ENCODE data around the gene ZBED1.
A peak's percentile ranks its signal among the peaks of the same experiment; 100 is the strongest.
"Not testable (repeated sequence)": the region's sequence is repeated elsewhere in the genome, so short reads cannot be mapped to it uniquely, and the experiment has no call there.

ZBED1 gene

GRCh38 chrX:2463973-2464676 lies 36.7 kb downstream of the ZBED1 start:
- TF ChIP-seq EZH2 (IDR thresholded peaks at IDR 0.05; ENCODE audit: borderline replicate concordance, low read length) (no peak), CTCF (IDR thresholded peaks at IDR 0.05; ENCODE audit: low read length) (no peak)
- Histone ChIP-seq H3K4me3 (ENCODE audit: low read depth, low read length, poor library complexity, severe bottlenecking) (peak overlapping the region; percentile 32), H3K4me1 (ENCODE audit: insufficient read depth, low read length, severe bottlenecking) (peaks cover 19% of the 10 kb centered on the region), H3K9me3 (ENCODE audit: low read length) (no peaks in the 10 kb centered on the region), H3K79me2 (ENCODE audit: insufficient read depth, low read length) (peaks cover 19% of the 10 kb centered on the region; the same call in 1 of the 2 replicates), H3K9me2 (ENCODE audit: low read depth, low read length) (no peaks in the 10 kb centered on the region), H3K4me2 (ENCODE audit: low read length) (no peak overlapping the region), H3F3A (ENCODE audit: insufficient read depth, low read length) (no peaks in the 10 kb centered on the region), H3K36me3 (ENCODE audit: insufficient read depth, low read length) (no peaks in the 10 kb centered on the region), H3K27ac (ENCODE audit: low read depth, low read length, poor library complexity, severe bottlenecking) (peak overlapping the region; percentile 3), H3K27me3 (ENCODE audit: insufficient read depth, low read length) (no peaks in the 10 kb centered on the region), H4K20me1 (ENCODE audit: insufficient read depth, low read length) (no peaks in the 10 kb centered on the region), H3K9ac (ENCODE audit: low read length) (no peak overlapping the region), H2AFZ (ENCODE audit: low read length) (no peak overlapping the region)

GRCh38 chrX:2463481-2463880 lies 37.3 kb downstream of the ZBED1 start:
- H3K9ac ChIP-seq (ENCODE audit: low read length); H3K9me3 ChIP-seq (ENCODE audit: low read length); H3K27ac ChIP-seq (ENCODE audit: low read depth, low read length, poor library complexity, severe bottlenecking); H3K4me2 ChIP-seq (ENCODE audit: low read length); H3K27me3 ChIP-seq (ENCODE audit: insufficient read depth, low read length); H2AFZ ChIP-seq (ENCODE audit: low read length); H3K9me2 ChIP-seq (ENCODE audit: low read depth, low read length); H4K20me1 ChIP-seq (ENCODE audit: insufficient read depth, low read length); H3K36me3 ChIP-seq (ENCODE audit: insufficient read depth, low read length); H3F3A ChIP-seq (ENCODE audit: insufficient read depth, low read length); H3K4me3 ChIP-seq (ENCODE audit: low read depth, low read length, poor library complexity, severe bottlenecking): not testable (repeated sequence)
- H3K4me1 ChIP-seq (ENCODE audit: insufficient read depth, low read length, severe bottlenecking), result peaks cover 19% of the 10 kb centered on the region
- H3K79me2 ChIP-seq (ENCODE audit: insufficient read depth, low read length), result peaks cover 24% of the 10 kb centered on the region; the same call in 1 of the 2 replicates

GRCh38 chrX:2462780-2463179 lies 38.0 kb downstream of the ZBED1 start:
- Histone ChIP-seq H3K36me3 (ENCODE audit: insufficient read depth, low read length) (peaks cover 6% of the 10 kb centered on the region), H3K9ac (ENCODE audit: low read length) (no peak overlapping the region), H3K27ac (ENCODE audit: low read depth, low read length, poor library complexity, severe bottlenecking) (no peak overlapping the region), H3K9me3 (ENCODE audit: low read length) (no peaks in the 10 kb centered on the region), H3K4me2 (ENCODE audit: low read length) (no peak overlapping the region), H3K9me2 (ENCODE audit: low read depth, low read length) (no peaks in the 10 kb centered on the region), H3K4me3 (ENCODE audit: low read depth, low read length, poor library complexity, severe bottlenecking) (no peak overlapping the region), H3F3A (ENCODE audit: insufficient read depth, low read length) (no peaks in the 10 kb centered on the region), H3K4me1 (ENCODE audit: insufficient read depth, low read length, severe bottlenecking) (peaks cover 19% of the 10 kb centered on the region), H3K27me3 (ENCODE audit: insufficient read depth, low read length) (no peaks in the 10 kb centered on the region), H3K79me2 (ENCODE audit: insufficient read depth, low read length) (peaks cover 29% of the 10 kb centered on the region; the same call in 1 of the 2 replicates), H2AFZ (ENCODE audit: low read length) (no peak overlapping the region), H4K20me1 (ENCODE audit: insufficient read depth, low read length) (no peaks in the 10 kb centered on the region)
- TF ChIP-seq EZH2 (IDR thresholded peaks at IDR 0.05; ENCODE audit: borderline replicate concordance, low read length) (no peak), CTCF (IDR thresholded peaks at IDR 0.05; ENCODE audit: low read length) (no peak)

GRCh38 chrX:2462074-2462473 lies 38.7 kb downstream of the ZBED1 start:
- no peak overlapping the region for H3K4me2 ChIP-seq (ENCODE audit: low read length)
- H3F3A ChIP-seq (ENCODE audit: insufficient read depth, low read length), result no peaks in the 10 kb centered on the region
- peaks cover 29% of the 10 kb centered on the region; the same call in 1 of the 2 replicates for H3K79me2 ChIP-seq (ENCODE audit: insufficient read depth, low read length)
- H3K9me3 ChIP-seq (ENCODE audit: low read length), result no peaks in the 10 kb centered on the region
- H3K27ac ChIP-seq (ENCODE audit: low read depth, low read length, poor library complexity, severe bottlenecking), result peak overlapping the region; percentile 50
- TF ChIP-seq EZH2 (IDR thresholded peaks at IDR 0.05; ENCODE audit: borderline replicate concordance, low read length), result no peak
- TF ChIP-seq CTCF (IDR thresholded peaks at IDR 0.05; ENCODE audit: low read length), result no peak
- no peaks in the 10 kb centered on the region for H4K20me1 ChIP-seq (ENCODE audit: insufficient read depth, low read length)
- no peaks in the 10 kb centered on the region for H3K27me3 ChIP-seq (ENCODE audit: insufficient read depth, low read length)
- peaks cover 6% of the 10 kb centered on the region for H3K36me3 ChIP-seq (ENCODE audit: insufficient read depth, low read length)
- H3K9me2 ChIP-seq (ENCODE audit: low read depth, low read length), result no peaks in the 10 kb centered on the region
- H3K9ac ChIP-seq (ENCODE audit: low read length), result no peak overlapping the region
- no peak overlapping the region for H2AFZ ChIP-seq (ENCODE audit: low read length)
- H3K4me1 ChIP-seq (ENCODE audit: insufficient read depth, low read length, severe bottlenecking), result peaks cover 19% of the 10 kb centered on the region
- no peak overlapping the region for H3K4me3 ChIP-seq (ENCODE audit: low read depth, low read length, poor library complexity, severe bottlenecking)

Data from OCI-LY1 (cell line).